ENCODE data around the gene AK2. TPM values are rescaled to one million over a fixed set of nuclear protein-coding genes. Genes with fewer than 3 reads are reported as not detected.
"Not testable (repeated sequence)": the region's sequence is repeated elsewhere in the genome, so short reads cannot be mapped to it uniquely, and the experiment has no call there.

The AK2 gene
- total RNA-seq, 1 donor from 2014 or later, result 159 TPM

GRCh38 chr1:33055210-33056008, 18.7 kb upstream of the AK2 start:
- no peak for DNase-seq (ENCODE audit: low spot score)

GRCh38 chr1:33050221-33051076, 13.8 kb upstream of the AK2 start:
- no peak for DNase-seq (ENCODE audit: low spot score)

- DNase-seq (ENCODE audit: low spot score), result no peak
Measured at GRCh38 chr1:33049371-33049770, 12.7 kb upstream of the AK2 start.

GRCh38 chr1:33048426-33048825, 11.7 kb upstream of the AK2 start:
- no peak for DNase-seq (ENCODE audit: low spot score)

GRCh38 chr1:33047839-33048305, 11.2 kb upstream of the AK2 start:
- no peak for DNase-seq (ENCODE audit: low spot score)

GRCh38 chr1:33047290-33047689, 10.6 kb upstream of the AK2 start:
- no peak for DNase-seq (ENCODE audit: low spot score)

- DNase-seq (ENCODE audit: low spot score), result not testable (repeated sequence)
Measured at GRCh38 chr1:33046234-33046633, 9.6 kb upstream of the AK2 start.

- DNase-seq (ENCODE audit: low spot score), result no peak
Measured at GRCh38 chr1:33045814-33046213, 9.1 kb upstream of the AK2 start.

- no peak for DNase-seq (ENCODE audit: low spot score)
Measured at GRCh38 chr1:33045246-33045645, 8.6 kb upstream of the AK2 start.

- DNase-seq (ENCODE audit: low spot score), result no peak
Measured at GRCh38 chr1:33043267-33044092, 6.8 kb upstream of the AK2 start.

- no peak for DNase-seq (ENCODE audit: low spot score)
Measured at GRCh38 chr1:33042831-33043230, 6.1 kb upstream of the AK2 start.

- no peak for DNase-seq (ENCODE audit: low spot score)
Measured at GRCh38 chr1:33041026-33041425, 4.3 kb upstream of the AK2 start.

- DNase-seq (ENCODE audit: low spot score), result no peak
Measured at GRCh38 chr1:33039840-33040239, 3.2 kb upstream of the AK2 start.

GRCh38 chr1:33036051-33036525, 595 bp downstream of the AK2 start:
- no peak for DNase-seq (ENCODE audit: low spot score)

GRCh38 chr1:33032126-33032869, 4.4 kb downstream of the AK2 start:
- DNase-seq (ENCODE audit: low spot score), result no peak

- DNase-seq (ENCODE audit: low spot score), result no peak
Measured at GRCh38 chr1:33031506-33031905, 5.2 kb downstream of the AK2 start.

GRCh38 chr1:33030575-33030974, 6.1 kb downstream of the AK2 start:
- DNase-seq (ENCODE audit: low spot score), result no peak

- DNase-seq (ENCODE audit: low spot score), result no peak
Measured at GRCh38 chr1:33029921-33030320, 6.8 kb downstream of the AK2 start.

GRCh38 chr1:33029209-33029608, 7.5 kb downstream of the AK2 start:
- DNase-seq (ENCODE audit: low spot score), result no peak

- DNase-seq (ENCODE audit: low spot score), result no peak
Measured at GRCh38 chr1:33025761-33026160, 10.9 kb downstream of the AK2 start.

GRCh38 chr1:33025180-33025569, 11.5 kb downstream of the AK2 start:
- DNase-seq (ENCODE audit: low spot score), result no peak
